Fibroblast of skin of right biceps (primary cell): Measurements from ENCODE around the gene RANBP17.
A peak's percentile ranks its signal among the peaks of the same experiment; 100 is the strongest.

Experiments used
- DNase-seq: peaks from one replicate; pipeline ENCODE4 v3.0.0-alpha.2; 2013

RANBP17 gene

GRCh38 chr5:171323806-171324632, 462.2 kb downstream of the RANBP17 start:
- no peak for DNase-seq

- no peak for DNase-seq
These were observed 468.2 kb downstream of the RANBP17 start for GRCh38 chr5:171330021-171330420.

DNA sequence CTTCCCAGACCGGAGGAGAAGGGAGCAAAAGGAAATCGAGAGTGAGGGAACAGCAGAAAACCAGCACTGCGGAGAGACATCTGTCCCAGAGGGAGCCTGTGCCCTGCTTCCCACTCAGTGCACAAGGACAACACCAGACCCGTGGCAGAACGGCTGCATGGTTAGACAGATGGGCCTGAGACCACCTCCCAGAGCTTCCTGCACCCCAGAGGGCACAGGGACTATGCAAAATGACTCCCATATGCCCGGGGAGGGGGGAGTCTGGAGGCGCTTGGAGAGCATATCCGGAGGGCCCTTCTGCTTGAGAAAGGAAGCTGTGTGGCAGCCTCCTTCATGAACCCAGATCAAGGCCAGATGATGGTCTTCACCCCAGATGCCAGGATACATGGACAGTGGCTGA, 473.8 kb downstream of the RANBP17 start:
- no peak for DNase-seq

DNA sequence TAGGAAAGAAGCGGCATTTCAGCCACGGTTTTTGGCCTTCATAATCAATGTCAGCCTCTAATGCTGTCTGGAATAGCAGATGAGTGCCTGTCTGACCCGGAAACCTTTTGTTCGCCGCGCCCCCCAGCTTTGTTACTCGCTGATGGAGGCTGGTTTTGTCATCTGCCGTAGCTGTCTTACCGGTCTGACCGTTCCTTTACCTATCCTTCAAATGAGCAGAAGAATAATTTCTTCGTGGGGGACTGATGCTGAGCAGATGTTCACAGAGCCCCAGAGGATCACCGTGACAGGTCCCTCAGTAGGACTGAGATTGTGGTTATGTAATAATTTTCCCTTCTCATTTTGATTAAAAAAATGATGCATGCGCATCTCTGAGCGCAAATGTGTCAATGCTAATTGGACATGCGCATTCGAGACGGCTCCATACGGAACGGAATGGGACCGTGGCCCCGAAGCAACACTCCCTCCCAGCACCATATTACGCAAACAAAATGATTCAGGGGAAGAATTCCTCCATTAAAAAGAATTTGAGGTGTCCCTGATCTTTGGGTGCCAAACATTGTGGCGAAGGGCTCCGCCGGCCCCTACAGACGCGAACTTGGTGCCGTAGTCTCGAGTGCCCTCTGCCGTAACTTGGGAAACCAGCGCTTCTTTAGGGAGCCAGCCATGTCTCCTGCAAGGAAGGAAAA, 474.8 kb downstream of the RANBP17 start:
- peak; percentile 64 for DNase-seq

DNA sequence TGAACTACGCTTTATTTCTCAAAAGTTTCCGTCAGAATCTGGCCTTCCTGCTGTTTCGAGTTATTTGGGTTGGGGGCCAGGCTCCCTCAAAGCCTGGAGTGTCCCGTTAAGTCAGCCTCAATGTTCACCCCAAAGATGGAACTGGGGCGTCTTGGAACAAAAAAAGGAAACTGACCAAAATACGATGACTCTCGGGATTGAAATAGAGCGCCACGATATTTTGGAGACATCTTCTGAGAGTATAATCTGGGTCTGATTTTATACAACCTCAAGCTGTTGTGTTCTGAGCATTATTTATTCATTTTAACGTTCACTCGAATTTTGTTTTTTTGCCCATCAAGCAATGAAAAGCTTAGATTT, 475.4 kb downstream of the RANBP17 start:
- no peak for DNase-seq

DNA sequence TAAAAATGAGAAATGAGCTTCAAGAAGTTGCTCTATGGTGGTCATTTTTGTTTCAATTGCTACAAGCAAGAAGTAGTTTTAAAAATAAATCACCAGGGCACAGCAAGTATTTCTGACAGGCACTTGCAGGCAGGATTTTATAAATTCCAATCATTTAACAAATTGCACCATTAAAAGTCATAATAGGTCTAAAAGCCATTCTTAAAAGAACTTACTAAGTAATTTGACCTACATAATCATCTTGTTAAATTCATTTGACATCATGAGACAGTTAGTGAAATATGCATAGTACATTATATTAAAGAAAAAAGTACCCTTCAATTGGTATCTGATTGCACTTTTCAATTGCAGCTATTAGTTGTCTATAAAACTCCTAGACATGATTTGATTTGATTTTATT, 478.2 kb downstream of the RANBP17 start:
- DNase-seq: no peak

DNA sequence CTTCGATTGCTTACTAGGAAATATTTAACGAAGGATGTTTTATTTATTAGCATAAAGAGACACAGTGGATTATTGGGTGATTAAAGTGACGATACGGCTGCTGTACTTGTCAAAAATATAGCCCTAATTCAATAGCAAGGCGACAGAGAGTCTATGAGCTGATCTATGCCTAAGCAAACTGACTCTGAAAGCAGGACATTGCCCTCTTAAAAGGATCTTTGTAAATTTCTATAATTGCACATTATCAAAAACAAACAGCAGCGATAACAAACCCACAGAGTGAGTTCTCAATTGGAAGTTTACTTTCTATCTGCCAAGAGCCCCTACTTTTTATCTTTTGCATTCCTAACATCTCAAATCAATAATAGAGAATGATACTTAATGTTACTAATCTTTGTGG, 478.7 kb downstream of the RANBP17 start:
- DNase-seq: no peak

DNA sequence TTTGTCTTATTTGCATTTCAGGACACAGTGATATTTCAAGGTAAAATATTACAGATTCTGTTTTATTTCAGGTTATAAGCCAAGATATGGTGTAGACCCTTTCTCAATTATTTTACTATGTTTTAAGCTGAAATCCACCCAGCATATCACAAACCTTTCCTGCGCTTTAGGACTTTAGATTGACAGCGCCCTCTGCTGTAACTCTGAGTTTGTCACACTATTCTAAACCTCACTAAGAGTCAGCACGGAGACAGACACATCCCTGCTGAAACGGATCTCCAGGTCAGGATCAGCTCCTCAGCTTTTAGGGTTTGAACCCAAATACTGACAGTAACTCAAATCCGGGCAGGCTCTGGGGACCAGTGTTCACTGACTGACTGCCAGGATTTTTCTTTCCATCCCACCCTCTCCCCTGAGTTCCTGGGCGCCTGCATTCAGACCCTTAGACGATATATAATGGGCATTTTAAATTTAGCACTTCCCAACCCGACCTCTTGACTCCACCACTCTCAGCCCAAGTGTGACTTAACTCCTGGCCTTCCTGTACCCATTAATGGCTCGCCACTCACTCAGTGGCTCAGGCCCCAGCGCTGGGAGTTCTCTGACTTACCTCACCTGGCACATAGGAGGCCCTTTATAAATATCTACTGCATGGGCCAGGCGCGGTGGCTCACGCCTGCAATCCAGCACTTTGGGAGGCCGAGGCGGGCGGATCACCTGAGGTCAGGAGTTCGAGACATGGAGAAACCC, 480.7 kb downstream of the RANBP17 start:
- peak; percentile 57 for DNase-seq

- no peak for DNase-seq
These were observed 483.3 kb downstream of the RANBP17 start for GRCh38 chr5:171344936-171345608.
